ENCODE data around the gene GTF3C5.

GTF3C5 gene

DNA sequence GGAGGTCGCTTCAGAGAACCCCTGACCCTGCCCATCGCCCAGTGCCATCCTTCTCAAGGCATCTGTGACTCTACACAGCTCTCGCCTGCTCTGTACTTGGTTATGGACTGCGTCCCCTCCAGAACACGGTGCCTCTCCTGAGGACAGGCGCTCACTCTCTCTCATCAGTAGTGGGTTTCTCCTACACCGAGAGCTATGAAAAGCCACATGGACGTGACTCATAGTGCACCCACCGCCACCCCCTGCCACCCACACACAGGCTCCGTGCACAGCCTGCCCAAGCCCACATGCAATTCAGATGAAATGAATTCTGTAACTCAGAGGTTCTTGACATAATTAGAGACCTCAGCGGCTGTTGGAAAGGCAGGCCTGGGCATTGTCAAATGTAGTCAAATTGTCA lies 13.9 kb downstream of the GTF3C5 start:
- H3K4me3 ChIP-seq (ENCODE audit: low read depth, low read length), result no peak overlapping the region
- TF ChIP-seq, protein P1, sequence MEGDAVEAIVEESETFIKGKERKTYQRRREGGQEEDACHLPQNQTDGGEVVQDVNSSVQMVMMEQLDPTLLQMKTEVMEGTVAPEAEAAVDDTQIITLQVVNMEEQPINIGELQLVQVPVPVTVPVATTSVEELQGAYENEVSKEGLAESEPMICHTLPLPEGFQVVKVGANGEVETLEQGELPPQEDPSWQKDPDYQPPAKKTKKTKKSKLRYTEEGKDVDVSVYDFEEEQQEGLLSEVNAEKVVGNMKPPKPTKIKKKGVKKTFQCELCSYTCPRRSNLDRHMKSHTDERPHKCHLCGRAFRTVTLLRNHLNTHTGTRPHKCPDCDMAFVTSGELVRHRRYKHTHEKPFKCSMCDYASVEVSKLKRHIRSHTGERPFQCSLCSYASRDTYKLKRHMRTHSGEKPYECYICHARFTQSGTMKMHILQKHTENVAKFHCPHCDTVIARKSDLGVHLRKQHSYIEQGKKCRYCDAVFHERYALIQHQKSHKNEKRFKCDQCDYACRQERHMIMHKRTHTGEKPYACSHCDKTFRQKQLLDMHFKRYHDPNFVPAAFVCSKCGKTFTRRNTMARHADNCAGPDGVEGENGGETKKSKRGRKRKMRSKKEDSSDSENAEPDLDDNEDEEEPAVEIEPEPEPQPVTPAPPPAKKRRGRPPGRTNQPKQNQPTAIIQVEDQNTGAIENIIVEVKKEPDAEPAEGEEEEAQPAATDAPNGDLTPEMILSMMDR (IDR thresholded peaks at IDR 0.05; ENCODE audit: low read depth, low read length), result no peak

DNA sequence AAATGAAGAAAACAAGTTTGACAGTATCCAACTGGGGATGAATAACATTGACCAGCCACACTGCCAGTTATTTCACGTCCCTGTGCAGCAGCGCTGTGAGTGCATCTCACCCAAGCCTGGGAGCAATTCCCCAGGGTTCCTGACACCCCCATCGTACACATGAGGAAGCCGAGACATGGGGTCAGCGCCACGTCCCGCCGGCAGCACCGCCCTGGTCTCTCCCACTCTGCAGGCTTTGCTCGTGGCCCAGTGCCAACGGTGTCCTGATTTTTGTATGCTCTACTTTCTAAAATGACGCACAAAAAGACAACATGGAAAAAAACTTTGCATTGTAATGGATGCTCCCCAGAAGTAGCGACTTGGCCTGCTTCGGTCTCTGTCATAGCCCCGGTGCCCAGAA lies 14.3 kb downstream of the GTF3C5 start:
- no peak overlapping the region for H3K4me3 ChIP-seq (ENCODE audit: low read depth, low read length)
- TF ChIP-seq, protein P1 (IDR thresholded peaks at IDR 0.05; ENCODE audit: low read depth, low read length), result no peak

DNA sequence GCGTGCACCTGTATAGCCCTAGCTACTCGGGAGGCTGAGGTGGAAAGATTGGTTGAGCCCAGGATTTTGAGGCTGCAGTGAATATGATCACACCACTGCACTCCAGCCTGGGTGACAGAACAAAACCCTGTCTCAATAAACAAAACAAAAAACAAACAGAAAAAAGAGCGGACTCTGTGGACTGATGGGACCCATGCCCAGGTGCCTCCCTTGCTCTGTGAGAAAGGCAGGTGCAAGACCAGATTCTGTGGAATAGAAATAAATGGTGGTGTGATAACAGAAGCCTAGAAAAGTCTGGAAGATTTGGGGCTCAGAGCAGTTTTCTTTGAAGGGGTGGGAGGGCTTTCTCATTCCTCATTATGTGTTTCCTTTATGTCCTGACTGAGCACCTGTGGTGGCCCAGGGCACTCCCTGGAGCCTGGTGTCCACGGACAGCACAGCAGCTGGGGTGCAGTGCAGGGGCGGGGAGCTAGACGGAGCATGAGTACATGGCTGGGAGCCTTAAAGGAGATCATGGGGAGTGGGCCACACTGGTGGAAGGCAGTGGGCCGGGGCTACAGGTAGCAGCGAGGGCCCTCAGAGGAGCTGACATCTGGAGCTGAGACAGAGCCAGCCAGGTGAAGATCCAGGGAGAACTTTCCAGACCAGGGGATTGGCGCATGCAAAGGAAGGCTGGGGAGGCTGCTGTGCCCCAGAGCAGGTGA lies 15.6 kb downstream of the GTF3C5 start:
- TF ChIP-seq, protein P1 (IDR thresholded peaks at IDR 0.05; ENCODE audit: low read depth, low read length), result no peak

DNA sequence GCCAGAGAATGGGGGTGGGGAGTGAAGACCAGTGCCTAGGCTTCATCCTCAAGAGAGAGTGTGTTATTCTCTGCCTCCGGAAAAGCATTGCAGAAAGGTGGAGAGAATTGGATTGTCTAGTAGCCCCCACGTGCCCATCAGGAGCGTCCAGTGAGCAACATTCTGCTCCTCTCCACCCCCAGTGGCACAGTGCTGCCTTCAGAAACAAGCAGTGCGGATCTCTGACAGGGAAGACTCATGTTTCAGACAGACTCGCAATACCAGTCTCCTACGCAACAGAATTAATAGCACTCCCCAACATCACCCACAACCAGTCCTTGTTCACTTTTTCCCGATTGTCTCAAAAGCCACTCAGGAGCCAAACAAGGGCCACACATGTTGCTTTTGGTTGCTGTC lies 16.1 kb downstream of the GTF3C5 start:
- TF ChIP-seq, protein P1 (IDR thresholded peaks at IDR 0.05; ENCODE audit: low read depth, low read length), result no peak

More for the DNA sequence above, 15.6 kb downstream of the GTF3C5 start:
- no peak overlapping the region for H3K4me3 ChIP-seq (ENCODE audit: low read depth, low read length)

DNA sequence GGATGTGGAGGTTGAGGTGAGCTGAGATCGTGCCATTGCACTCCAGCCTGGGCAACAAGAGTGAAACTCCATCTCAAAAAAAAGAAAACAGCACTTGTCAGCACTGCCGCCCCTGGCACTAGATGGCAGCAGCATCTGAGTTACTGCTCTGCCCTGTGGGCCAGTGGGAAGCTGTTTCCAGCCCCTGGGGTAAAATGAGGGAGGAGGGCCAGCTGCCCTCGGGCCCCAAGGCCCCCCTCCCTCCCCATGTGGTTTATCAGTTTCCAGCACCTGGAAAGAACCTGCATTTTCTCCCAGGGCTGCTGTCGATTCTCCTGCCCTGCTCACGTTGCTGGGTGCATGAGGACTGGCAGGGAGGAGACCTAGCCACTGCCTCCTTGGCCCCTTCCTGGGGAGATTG lies 17.8 kb downstream of the GTF3C5 start:
- no peak overlapping the region for H3K4me3 ChIP-seq (ENCODE audit: low read depth, low read length)
- TF ChIP-seq, protein P1 (IDR thresholded peaks at IDR 0.05; ENCODE audit: low read depth, low read length), result peak; percentile 32; the same call in 1 of the 2 replicates

More for the DNA sequence above, 16.1 kb downstream of the GTF3C5 start:
- no peak overlapping the region for H3K4me3 ChIP-seq (ENCODE audit: low read depth, low read length)

DNA sequence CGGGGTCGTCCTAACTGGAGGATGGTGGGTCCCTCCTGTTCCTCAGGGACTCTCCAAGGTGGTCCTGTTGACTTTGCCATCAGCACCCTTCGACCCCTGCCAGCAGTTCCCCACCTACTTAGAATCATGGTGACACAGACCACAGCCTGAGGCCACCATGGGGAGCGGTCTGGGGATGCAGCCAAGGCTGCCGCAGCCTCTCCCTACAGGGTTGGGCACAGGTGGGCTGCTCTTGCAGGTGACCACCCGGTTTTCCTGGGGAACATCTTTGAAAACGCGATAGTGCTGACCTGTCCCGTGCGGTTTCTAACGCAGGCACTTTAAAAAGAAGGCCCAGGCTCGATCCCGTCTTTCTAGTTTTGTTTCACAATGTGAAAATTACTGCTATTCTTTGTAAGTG lies 18.2 kb downstream of the GTF3C5 start:
- TF ChIP-seq, protein P1 (IDR thresholded peaks at IDR 0.05; ENCODE audit: low read depth, low read length), result no peak
- no peak overlapping the region for H3K4me3 ChIP-seq (ENCODE audit: low read depth, low read length)

DNA sequence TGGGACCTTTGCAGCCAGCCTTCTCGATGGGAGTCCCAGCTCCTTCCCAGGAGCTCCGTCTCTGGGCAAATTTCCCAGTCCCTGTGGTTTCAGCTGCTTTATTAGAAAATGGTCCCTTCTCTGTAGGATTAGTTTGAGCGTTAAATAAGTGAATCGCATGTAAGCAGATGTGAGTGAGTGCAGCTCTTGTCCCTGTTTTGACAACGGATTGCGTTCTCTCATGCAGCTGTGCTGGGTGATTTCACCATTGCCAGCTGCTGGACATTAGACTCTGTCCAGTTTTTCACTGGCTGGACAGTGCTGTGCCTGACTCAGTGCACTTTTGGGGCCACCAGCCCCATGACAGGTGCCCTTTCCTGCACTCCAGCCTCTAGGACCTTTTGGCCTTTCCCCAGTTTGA lies 19.3 kb downstream of the GTF3C5 start:
- H3K4me3 ChIP-seq (ENCODE audit: low read depth, low read length), result no peak overlapping the region
- TF ChIP-seq, protein P1 (IDR thresholded peaks at IDR 0.05; ENCODE audit: low read depth, low read length), result no peak

Measured in WI38 (cell line).